IgD-negative memory B cell (primary cell): ENCODE data around the gene AKT2. TPM values are rescaled to one million over a fixed set of nuclear protein-coding genes. Genes with fewer than 3 reads are reported as not detected.
"Not testable (repeated sequence)": the region's sequence is repeated elsewhere in the genome, so short reads cannot be mapped to it uniquely, and the experiment has no call there.

Source experiments
- H3K27ac Mint-ChIP-seq, 3 donors: one replicate each; pipeline ENCODE4 v1.8.0; 2020 to 2022; ENCODE audit warnings: mild to moderate bottlenecking in 3 of 3, mixed read lengths in 3 of 3, moderate library complexity in 1 of 3
- H3K27me3 Mint-ChIP-seq: one replicate; pipeline ENCODE4 v1.8.0; 2021; ENCODE audit warnings: mixed read lengths
- H3K36me3 Mint-ChIP-seq: one replicate; pipeline ENCODE4 v1.8.0; 2020; ENCODE audit warnings: mild to moderate bottlenecking, mixed read lengths
- H3K4me1 Mint-ChIP-seq, 3 donors: one replicate each; pipeline ENCODE4 v1.8.0; 2020 to 2022; ENCODE audit warnings: mixed read lengths in 3 of 3, mild to moderate bottlenecking in 1 of 3
- H3K4me3 Mint-ChIP-seq, 4 donors: one replicate each; pipeline ENCODE4 v1.8.0; 2020 to 2022; ENCODE audit warnings: mild to moderate bottlenecking in 4 of 4, mixed read lengths in 4 of 4, moderate library complexity in 3 of 4
- H3K9me3 Mint-ChIP-seq, 3 donors: one replicate each; pipeline ENCODE4 v1.8.0; 2020 to 2021; ENCODE audit warnings: mixed read lengths in 3 of 3, mild to moderate bottlenecking in 1 of 3
- polyA plus RNA-seq: library from polyadenylated mRNA; unstranded; fragments of 300-500 nt; fragmentation: Illumina TruSeq; gene quantifications from one replicate; pipeline ENCODE4 v1.2.3, GENCODE V29; 2021

AKT2 gene
- 28.1 TPM for polyA plus RNA-seq

DNA sequence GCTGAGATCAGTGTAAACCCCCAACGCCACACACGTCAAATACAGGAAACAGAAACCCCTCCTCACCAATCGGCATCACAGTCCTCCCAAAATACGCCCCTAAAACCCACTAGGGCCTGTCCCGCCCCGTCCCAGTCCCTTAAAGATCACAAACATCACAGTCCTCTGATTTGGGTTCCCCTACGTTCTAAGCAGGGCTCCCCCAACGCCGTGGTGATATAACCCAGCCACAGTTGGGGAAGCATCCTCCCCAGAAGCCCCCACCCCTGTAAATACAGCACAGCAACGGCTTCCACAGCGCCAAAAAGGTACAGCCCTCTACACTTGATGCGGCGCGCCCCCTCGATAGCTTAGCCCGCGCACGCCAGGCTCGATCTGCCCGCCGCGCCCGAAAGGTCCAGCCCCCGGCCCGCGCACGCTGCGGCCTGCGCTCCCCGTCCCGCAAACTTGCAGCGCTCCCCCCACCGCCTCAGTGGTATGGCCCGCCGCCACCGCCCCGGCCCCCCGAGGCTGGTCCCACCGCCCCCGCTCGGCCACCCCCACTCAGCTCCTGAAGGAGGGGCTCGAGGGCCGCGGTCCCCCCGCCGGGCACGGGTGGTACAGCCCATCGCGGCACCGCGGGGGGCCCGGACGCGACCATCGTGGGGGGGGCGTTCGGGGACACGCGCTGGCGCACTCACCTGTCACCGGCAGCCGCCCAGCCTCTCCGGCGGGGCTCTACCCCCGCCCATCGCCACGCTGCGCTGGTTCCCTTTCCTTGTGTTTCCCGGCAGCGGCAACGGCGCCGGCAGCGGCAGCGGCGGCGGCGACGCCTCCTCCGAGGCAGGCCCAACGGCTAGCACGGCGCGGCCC is at the start of gene AKT2:
AKT2 (minus strand) TSS at position 845 of the 852 bp plus-strand sequence. CDS start 20,078 bp downstream, outside the sequence.
- H3K4me3 Mint-ChIP-seq, result peak within 1 kb of the TSS; percentile 92 to 96 (median 94)
- peak within 1 kb of the TSS; percentile 96 to 99 (median 98) for H3K27ac Mint-ChIP-seq
- peaks cover 26 to 49% (median 40%) of the 10 kb centered on the region in 3 donors for H3K4me1 Mint-ChIP-seq
- peaks cover 2% of the 10 kb centered on the region for H3K36me3 Mint-ChIP-seq
- H3K27me3 Mint-ChIP-seq, result no peaks in the 10 kb centered on the region
- no peaks in the 10 kb centered on the region for H3K9me3 Mint-ChIP-seq

DNA sequence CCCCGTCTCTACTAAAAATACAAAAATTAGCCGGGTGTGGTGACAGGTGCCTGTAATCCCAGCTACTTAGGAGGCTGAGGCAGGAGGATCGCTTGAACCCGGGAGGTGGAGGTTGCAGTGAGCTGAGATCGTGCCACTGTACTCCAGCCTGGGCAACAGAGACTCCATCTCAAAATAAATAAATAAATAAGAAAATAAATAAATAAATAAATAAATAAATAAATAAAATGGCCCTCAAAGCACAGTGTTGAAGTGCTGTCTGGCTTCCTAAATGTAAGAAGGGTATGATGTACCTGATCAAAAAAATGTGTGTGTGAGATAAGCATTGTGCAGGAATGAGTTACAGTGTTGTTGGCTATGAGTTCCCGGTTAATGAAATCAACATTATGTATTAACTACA is 47.9 kb upstream of the AKT2 start:
- not testable (repeated sequence) for H3K4me1 Mint-ChIP-seq, H3K27ac Mint-ChIP-seq, H3K36me3 Mint-ChIP-seq, H3K4me3 Mint-ChIP-seq, H3K9me3 Mint-ChIP-seq, H3K27me3 Mint-ChIP-seq

DNA sequence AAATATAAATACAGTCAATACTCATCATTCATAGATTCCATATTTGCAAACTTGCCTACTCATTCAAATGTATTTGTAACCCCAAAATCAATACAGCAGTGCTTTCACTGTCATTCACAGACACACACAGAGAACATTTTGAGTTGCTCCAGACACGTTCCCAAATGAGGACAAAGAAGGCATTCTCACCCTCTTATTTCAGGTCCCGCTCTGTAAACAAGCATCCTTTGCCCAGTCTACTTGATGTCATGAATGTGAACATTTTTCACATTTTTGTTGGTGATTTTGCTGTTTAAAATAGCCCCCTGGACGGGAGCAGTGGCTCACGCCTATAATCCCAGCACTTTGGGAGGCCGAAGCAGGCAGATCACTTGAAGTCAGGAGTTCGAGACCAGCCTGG is 47.5 kb upstream of the AKT2 start:
- H3K4me1 Mint-ChIP-seq, result peaks cover 0 to 1% (median 0%) of the 10 kb centered on the region in 3 donors
- H3K27me3 Mint-ChIP-seq, result no peaks in the 10 kb centered on the region
- no peak overlapping the region for H3K4me3 Mint-ChIP-seq
- no peak overlapping the region for H3K27ac Mint-ChIP-seq
- no peaks in the 10 kb centered on the region for H3K9me3 Mint-ChIP-seq
- H3K36me3 Mint-ChIP-seq, result peaks cover 2% of the 10 kb centered on the region

DNA sequence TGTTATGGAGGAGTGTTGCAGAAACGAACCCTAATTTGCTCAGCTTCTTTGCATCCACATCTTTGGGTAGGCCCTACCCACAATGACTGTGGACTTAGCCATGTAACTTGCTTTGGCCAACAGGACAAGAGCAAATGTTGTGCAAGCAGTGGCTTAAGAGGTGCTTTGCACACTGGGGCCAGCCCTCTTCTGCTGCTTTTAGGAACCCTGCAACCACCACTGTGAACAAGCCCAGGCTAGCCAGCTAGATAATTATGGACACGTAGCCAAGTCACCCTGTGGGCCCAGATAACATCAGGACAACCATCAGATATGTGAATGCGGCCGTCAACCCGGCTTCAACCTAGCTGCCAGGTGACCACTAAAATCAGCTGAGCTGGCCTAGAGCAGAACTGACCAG is 45.9 kb upstream of the AKT2 start:
- no peak overlapping the region for H3K27ac Mint-ChIP-seq

DNA sequence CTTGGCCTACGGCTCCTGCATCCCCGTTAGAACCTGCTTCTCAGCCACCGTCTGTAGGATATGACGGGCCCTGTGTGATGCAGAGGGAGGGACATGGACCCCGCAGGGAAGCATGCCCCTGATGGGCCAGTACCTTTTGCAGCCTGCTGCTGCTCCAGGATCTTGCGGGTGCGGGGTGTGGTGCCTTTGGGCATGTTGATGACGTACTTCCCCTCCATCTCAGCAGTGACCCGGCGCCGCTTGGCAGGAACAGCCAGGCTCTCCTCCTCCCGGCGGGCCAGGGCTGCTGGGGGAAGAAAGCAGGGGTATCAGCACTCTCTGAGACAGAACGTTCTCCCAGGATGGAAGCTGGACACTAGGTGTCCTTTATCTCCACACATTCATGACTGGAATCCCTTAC is 41.1 kb upstream of the AKT2 start:
- Mint-ChIP-seq H3K27me3 (no peaks in the 10 kb centered on the region), H3K36me3 (peaks cover 17% of the 10 kb centered on the region), H3K4me1 (peaks cover 0 to 2% (median 0%) of the 10 kb centered on the region in 3 donors), H3K27ac (peak overlapping the region in 1 of 3 donors; percentile 16), H3K9me3 (no peaks in the 10 kb centered on the region), H3K4me3 (no peak overlapping the region)

More for the DNA sequence above, 45.9 kb upstream of the AKT2 start:
- peaks cover 0 to 1% (median 0%) of the 10 kb centered on the region in 3 donors for H3K4me1 Mint-ChIP-seq
- H3K36me3 Mint-ChIP-seq, result peaks cover 2% of the 10 kb centered on the region
- no peaks in the 10 kb centered on the region for H3K9me3 Mint-ChIP-seq
- no peak overlapping the region for H3K4me3 Mint-ChIP-seq
- H3K27me3 Mint-ChIP-seq, result no peaks in the 10 kb centered on the region

DNA sequence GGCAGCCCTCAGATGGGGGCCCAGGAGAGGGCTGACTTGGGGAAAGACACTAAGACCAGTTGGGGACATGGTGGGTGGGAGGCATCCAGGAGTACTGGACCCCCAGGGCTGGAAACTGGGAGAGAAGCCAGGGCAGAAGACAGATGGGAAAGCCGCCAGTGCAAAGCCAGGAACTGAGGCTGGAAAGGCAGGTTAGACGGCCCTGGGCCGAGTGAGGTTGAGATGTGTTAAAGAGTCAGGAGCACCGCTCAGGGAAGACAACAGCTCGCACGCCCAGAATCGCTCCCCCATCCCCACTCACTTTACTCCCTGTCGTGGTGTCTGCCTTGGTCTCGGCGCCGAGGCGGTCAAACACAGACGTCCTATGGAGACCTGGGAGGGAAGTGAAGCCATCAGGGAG is 38.6 kb upstream of the AKT2 start:
- Mint-ChIP-seq H3K27ac (no peak overlapping the region), H3K4me1 (peaks cover 0 to 2% (median 0%) of the 10 kb centered on the region in 3 donors), H3K4me3 (no peak overlapping the region), H3K9me3 (no peaks in the 10 kb centered on the region), H3K36me3 (peaks cover 17% of the 10 kb centered on the region), H3K27me3 (no peaks in the 10 kb centered on the region)

DNA sequence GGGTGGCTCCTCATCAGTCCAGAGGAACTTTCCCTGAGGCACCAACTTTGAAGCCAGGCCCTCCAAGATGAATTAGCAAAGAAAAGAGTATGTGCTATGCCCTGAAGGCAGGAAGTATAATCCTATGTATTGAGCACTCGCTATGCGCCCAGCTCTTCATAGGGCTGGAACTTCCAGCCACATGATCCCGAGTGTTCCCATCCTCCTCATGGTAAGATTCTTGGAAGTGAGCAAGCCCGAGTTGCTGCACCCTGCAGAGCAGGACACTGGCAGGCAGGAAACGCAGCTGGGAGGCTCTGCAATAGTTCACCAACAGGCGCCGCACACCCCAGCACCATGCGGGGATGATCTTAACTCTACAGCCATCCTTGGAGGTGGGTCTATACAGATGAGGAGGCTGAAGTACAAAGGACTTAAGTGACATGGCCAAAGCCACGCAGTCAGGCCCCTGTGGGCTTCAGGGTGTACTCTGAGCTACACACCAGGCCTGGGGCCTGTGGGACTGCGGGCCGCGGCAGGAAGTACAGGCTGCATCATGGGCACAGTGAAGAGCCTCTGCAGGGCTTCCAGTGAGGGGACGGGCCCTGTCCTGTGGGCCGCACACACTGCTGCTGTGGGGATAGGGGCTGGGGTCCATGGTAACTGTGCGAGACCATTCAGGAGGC is 37.9 kb upstream of the AKT2 start:
- Mint-ChIP-seq H3K9me3 (no peaks in the 10 kb centered on the region), H3K4me3 (no peak overlapping the region), H3K27me3 (no peaks in the 10 kb centered on the region), H3K27ac (no peak overlapping the region), H3K36me3 (peaks cover 17% of the 10 kb centered on the region), H3K4me1 (peaks cover 0 to 2% (median 0%) of the 10 kb centered on the region in 3 donors)

DNA sequence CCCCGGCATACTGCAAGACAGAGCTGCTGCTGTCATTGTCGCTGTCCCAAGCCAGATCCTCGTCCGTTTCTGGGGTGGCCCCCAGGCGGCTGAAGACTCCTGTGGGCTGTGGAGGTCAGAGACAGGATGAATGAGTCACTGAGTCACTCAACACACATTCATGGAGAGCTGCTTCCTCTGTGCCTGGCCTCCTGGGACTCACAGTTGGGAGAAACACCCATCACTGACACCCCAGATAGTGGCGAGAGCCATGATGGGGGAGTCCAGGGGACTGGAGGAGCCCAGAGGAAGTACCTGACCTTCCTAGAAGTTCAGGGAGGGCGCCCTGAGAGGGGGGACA is 37.1 kb upstream of the AKT2 start:
- peaks cover 0 to 2% (median 0%) of the 10 kb centered on the region in 3 donors for H3K4me1 Mint-ChIP-seq
- H3K4me3 Mint-ChIP-seq, result no peak overlapping the region
- H3K27me3 Mint-ChIP-seq, result no peaks in the 10 kb centered on the region
- peaks cover 17% of the 10 kb centered on the region for H3K36me3 Mint-ChIP-seq
- no peak overlapping the region for H3K27ac Mint-ChIP-seq
- no peaks in the 10 kb centered on the region for H3K9me3 Mint-ChIP-seq

DNA sequence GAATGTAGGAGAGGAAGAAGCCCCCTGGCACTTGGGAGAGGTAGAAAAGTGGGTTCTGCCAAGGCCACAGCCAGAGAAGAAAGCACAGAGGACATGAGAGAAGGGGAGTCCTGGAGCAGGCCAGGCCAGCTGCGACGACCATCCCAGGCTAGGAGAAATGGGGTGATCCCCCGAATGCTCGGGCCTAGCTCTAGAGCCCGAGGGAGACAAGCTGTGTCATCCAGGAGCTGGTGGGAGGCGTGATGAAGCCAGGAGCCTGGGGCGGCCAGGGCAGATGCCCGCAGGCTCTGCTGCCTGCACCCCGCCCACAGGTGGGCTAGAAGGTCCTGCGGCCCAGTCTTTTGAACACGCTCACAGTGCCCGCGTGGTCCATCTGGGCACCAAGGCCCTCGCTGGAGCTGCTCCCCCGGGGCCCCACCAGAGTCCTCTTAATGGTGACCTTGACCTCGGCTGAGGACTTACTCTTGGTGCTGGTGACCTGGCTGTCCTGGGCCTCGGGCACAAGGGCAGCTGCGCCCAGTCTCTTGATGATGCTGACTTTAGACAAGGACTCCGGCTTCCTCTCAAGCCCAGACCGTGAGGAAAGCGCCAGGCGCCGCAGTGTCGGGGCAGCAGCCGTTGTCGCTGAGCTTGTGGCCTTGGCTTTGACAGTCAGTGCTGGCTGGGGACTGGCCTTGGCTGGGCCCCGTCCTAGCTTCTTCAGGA is 36.6 kb upstream of the AKT2 start:
- peaks cover 17% of the 10 kb centered on the region for H3K36me3 Mint-ChIP-seq
- no peak overlapping the region for H3K4me3 Mint-ChIP-seq
- no peak overlapping the region for H3K27ac Mint-ChIP-seq
- no peaks in the 10 kb centered on the region for H3K27me3 Mint-ChIP-seq
- no peaks in the 10 kb centered on the region for H3K9me3 Mint-ChIP-seq
- peaks cover 0 to 2% (median 0%) of the 10 kb centered on the region in 3 donors for H3K4me1 Mint-ChIP-seq

DNA sequence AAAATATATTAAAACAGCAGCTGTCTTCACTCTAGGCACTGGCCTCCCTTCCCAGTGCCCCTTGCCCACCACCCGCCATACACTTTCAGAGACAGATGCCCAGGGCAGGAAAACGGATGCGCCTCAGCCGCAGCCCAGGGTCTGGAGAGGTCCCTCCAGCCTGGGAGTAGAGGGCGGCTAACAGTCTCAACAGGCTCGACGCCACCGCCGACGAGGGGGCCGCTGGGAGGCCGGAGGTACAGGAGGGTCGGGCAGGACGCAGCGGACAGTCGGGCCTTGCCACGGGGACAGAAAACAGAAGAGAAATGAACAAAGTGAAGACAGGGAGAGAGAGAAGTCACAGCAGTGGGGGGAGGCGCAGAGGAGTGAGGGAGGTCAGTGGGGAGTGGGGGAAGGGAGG is 35.9 kb upstream of the AKT2 start:
- H3K4me1 Mint-ChIP-seq, result peaks cover 0 to 2% (median 0%) of the 10 kb centered on the region in 3 donors
- H3K9me3 Mint-ChIP-seq, result no peaks in the 10 kb centered on the region
- H3K4me3 Mint-ChIP-seq, result no peak overlapping the region
- peaks cover 17% of the 10 kb centered on the region for H3K36me3 Mint-ChIP-seq
- H3K27me3 Mint-ChIP-seq, result no peaks in the 10 kb centered on the region
- no peak overlapping the region for H3K27ac Mint-ChIP-seq

DNA sequence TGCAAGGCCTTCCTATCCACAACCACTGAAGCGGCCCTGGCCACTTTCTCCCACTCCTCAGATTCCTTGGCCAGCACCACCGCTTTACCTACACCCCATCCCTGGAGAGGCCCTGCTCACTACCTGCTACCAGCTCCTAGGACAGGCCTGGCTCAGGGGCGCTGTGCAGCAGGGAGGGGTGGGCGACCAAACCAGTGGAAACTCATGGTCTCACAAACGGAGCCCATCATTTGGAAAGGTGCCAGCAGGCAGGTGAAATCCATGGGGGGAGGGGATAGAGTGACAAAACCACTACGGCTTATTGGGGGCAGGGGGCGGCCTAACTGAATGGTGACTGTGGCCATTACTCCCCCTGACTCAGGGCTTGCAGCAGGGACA is 35.4 kb upstream of the AKT2 start:
- H3K4me1 Mint-ChIP-seq, result peaks cover 0 to 2% (median 0%) of the 10 kb centered on the region in 3 donors
- peaks cover 15% of the 10 kb centered on the region for H3K36me3 Mint-ChIP-seq
- H3K9me3 Mint-ChIP-seq, result no peaks in the 10 kb centered on the region
- H3K4me3 Mint-ChIP-seq, result no peak overlapping the region
- H3K27ac Mint-ChIP-seq, result no peak overlapping the region
- no peaks in the 10 kb centered on the region for H3K27me3 Mint-ChIP-seq

DNA sequence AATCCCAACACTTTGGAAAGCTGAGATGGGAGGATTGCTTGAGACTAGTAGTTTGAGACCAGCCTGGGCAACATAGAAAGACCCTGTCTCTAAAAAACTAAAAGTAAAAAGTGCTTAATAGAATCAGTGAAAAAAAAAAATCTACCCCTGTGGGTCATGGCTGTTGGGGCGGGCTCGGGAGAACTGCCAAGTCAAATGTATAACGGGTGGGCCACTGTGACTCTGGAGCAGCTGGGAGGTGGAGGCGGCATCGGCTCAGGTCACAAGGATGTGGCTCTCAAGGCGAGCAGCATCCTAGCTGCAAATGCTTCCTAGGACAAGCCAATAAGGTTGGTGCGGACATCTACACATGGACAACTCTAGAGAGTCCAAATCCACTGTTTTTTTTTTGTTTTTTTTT is 32.2 kb upstream of the AKT2 start:
- H3K36me3 Mint-ChIP-seq, result no peaks in the 10 kb centered on the region
- no peak overlapping the region for H3K27ac Mint-ChIP-seq
- peaks cover 0 to 1% (median 0%) of the 10 kb centered on the region in 3 donors for H3K4me1 Mint-ChIP-seq
- H3K9me3 Mint-ChIP-seq, result no peaks in the 10 kb centered on the region
- peak overlapping the region in 1 of 4 donors; percentile 51 for H3K4me3 Mint-ChIP-seq
- no peaks in the 10 kb centered on the region for H3K27me3 Mint-ChIP-seq

DNA sequence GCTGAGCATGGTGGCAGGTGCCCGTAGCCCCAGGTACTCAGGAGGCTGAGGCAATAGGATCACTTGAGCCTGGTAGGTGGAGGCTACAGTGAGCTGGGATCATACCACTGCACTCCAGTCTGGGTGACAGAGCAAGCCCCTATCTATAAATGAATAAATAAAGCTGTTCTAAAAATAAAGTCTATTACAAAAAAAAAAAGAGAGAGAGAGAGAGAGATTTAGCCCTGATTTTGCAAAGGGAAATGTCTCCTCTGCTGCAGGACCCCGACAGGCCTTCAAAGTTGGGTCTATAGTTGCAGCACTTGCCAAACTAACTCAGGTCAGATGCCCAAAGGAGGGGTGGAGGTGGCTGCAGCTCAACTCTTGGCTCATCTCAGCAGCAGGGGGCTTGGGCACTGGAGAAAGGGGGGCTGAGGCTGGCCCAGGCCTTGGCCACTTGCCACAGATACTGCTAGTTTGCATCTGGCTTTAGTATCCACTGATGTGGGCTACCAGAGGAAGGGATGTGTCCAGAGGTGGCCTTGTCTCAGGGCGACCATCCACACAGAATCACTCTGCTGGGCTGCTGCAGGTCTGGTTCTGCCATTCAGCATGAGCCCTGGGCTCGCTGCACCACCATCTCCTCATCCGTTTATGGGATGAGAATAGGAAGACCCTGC is 30.8 kb upstream of the AKT2 start:
- Mint-ChIP-seq H3K4me1 (peaks cover 0 to 1% (median 0%) of the 10 kb centered on the region in 3 donors), H3K36me3 (no peaks in the 10 kb centered on the region), H3K9me3 (no peaks in the 10 kb centered on the region), H3K27me3 (no peaks in the 10 kb centered on the region), H3K27ac (no peak overlapping the region), H3K4me3 (no peak overlapping the region)

DNA sequence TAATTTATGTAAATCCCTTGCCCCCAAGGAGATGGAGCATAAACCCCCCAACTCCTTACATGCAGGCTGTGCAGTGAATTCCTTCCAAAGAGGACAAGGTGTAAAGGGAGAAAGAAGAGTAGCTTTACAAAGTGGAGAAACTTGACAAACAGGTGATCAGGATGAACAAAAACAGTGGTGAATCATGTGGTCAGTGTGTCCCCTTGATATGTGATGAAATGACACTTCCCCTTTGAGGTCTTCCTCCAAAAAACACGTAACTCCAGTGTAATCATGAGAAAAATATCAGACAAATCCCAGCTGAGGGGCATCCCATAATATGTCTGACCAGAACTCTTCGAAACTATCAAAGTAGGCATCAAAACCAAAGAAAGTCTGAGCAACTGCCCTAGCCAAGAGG is 29.5 kb upstream of the AKT2 start:
- no peaks in the 10 kb centered on the region for H3K9me3 Mint-ChIP-seq
- H3K36me3 Mint-ChIP-seq, result no peaks in the 10 kb centered on the region
- H3K4me1 Mint-ChIP-seq, result no peaks in the 10 kb centered on the region
- H3K27me3 Mint-ChIP-seq, result no peaks in the 10 kb centered on the region
- no peak overlapping the region for H3K27ac Mint-ChIP-seq
- peak overlapping the region in 1 of 4 donors; percentile 2 for H3K4me3 Mint-ChIP-seq
